K562 (cell line): ENCODE measurements around the gene SH3BGRL2. TPM values are rescaled to one million over a fixed set of nuclear protein-coding genes. Genes with fewer than 3 reads are reported as not detected.

Experiments
- ATAC-seq: fragments of 200-7000 bp; cut with Tn5 transposase; 3 replicates; pipeline ENCODE4 v1.9.1; 2020; ENCODE audit warnings: moderate library complexity
- BruUV-seq: library from RNA; stranded (reverse); fragments of 400-500 nt; replicated peaks from 2 replicates; lab custom pipeline; 2021; lab: Mats Ljungman, UMichigan
- CTCF ChIA-PET: fragments of 300-600 bp; formaldehyde crosslinking; extraction: SDS; loops from one replicate; lab custom pipeline; 2021; ENCODE audit warnings: low intra/inter-chr PET ratio; lab: Yijun Ruan, JAX
- POLR2A ChIA-PET: fragments of 300-600, 350-650 bp; sonication (Branson Sonifier 250); formaldehyde crosslinking; extraction: SDS; loops from one replicate; lab custom pipeline; 2021; ENCODE audit warnings: antibody characterized with exemption, inconsistent platforms; lab: Yijun Ruan, JAX
- DNase-seq, 4 experiments: peaks; one replicate each; pipeline versions ENCODE4 v3.0.0 to v3.0.0-alpha.2; 2011 to 2018; ENCODE audit warnings: low spot score in 3 of 4, mixed read lengths in 3 of 4; ENCODE audit errors: extremely low read depth in 1 of 4
- FAIRE-seq: peaks from 2 replicates; lab custom pipeline; 2011; peaks lifted over from hg19 to GRCh38; lab: Jason Lieb, UNC
- H2AFZ ChIP-seq: 2 replicates; pipeline ENCODE4 v1.6.0; 2011; ENCODE audit warnings: low read depth, low read length, control low read depth, inconsistent platforms
- H3K27ac ChIP-seq: fragments of 200-600 bp; 3 replicates; pipeline ENCODE4 v1.8.0; 2011; ENCODE audit warnings: low read depth, mild to moderate bottlenecking, control low read depth, inconsistent platforms, low read length, moderate library complexity, mixed read lengths; ENCODE audit errors: extremely low read depth
- H3K27me3 ChIP-seq, 2 experiments: fragments of 300-600 bp in 1 of 2; 2 replicates in 1 of 2; 3 replicates in 1 of 2; pipeline versions ENCODE4 v1.6.0 to v1.8.0; 2011; ENCODE audit warnings: inconsistent platforms in 2 of 2, low read length in 2 of 2, mild to moderate bottlenecking in 1 of 2, mixed read lengths in 1 of 2, moderate library complexity in 1 of 2; ENCODE audit not compliant: control insufficient read depth in 2 of 2, insufficient read depth in 2 of 2
- H3K36me3 ChIP-seq: fragments of 300-600 bp; 3 replicates; pipeline ENCODE4 v1.8.0; 2011; ENCODE audit warnings: mild to moderate bottlenecking, low read length, inconsistent platforms; ENCODE audit not compliant: control insufficient read depth, insufficient read depth
- H3K4me1 ChIP-seq, 2 experiments: fragments of 200-600 bp in 1 of 2; replicated peaks in 1 of 2; 2 replicates in 1 of 2; 3 replicates in 1 of 2; pipeline versions ENCODE4 v1.5.1 to v1.8.0; 2011; ENCODE audit warnings: inconsistent platforms in 2 of 2, low read length in 2 of 2, mild to moderate bottlenecking in 1 of 2, mixed read lengths in 1 of 2, moderate library complexity in 1 of 2; ENCODE audit not compliant: control insufficient read depth in 2 of 2, insufficient read depth in 2 of 2
- H3K4me2 ChIP-seq: 2 replicates; pipeline ENCODE4 v1.6.1; 2011; ENCODE audit warnings: low read length, control low read depth, inconsistent platforms, mixed read lengths; ENCODE audit not compliant: insufficient read depth
- H3K4me3 ChIP-seq: fragments of 200-600 bp; sonication (generic), shearing (Covaris generic); 2 replicates; pipeline ENCODE4 v1.5.1; 2016; ENCODE audit warnings: control low read depth, inconsistent platforms
- H3K79me2 ChIP-seq: fragments of 200-600 bp; 3 replicates; pipeline ENCODE4 v1.8.0; 2011; ENCODE audit warnings: low read length, inconsistent platforms; ENCODE audit not compliant: control insufficient read depth, insufficient read depth
- H3K9ac ChIP-seq, 2 experiments: 2 replicates each; pipeline versions ENCODE4 v1.6.0 to v1.6.1; 2011; ENCODE audit warnings: low read depth in 2 of 2, low read length in 2 of 2, control low read depth in 1 of 2, inconsistent platforms in 1 of 2, mild to moderate bottlenecking in 1 of 2, mixed read lengths in 1 of 2; ENCODE audit not compliant: insufficient read depth in 1 of 2
- H3K9me1 ChIP-seq: one replicate; pipeline ENCODE4 v1.6.0; 2011; ENCODE audit warnings: inconsistent platforms, mild to moderate bottlenecking, low read length, moderate library complexity; ENCODE audit not compliant: control insufficient read depth, insufficient read depth
- H3K9me3 ChIP-seq: replicated peaks from 2 replicates; pipeline ENCODE4 v1.5.1; 2011; ENCODE audit warnings: low read depth, low read length, inconsistent platforms; ENCODE audit not compliant: control insufficient read depth, insufficient read depth
- H4K20me1 ChIP-seq: replicated peaks from 2 replicates; pipeline ENCODE4 v1.6.1; 2011; ENCODE audit warnings: low read length, inconsistent platforms, mixed read lengths; ENCODE audit not compliant: control insufficient read depth, insufficient read depth
- ARID1B ChIP-seq: fragments of 450-650 bp; IDR thresholded peaks from 2 replicates; pipeline ENCODE4 v1.6.1; 2016; ENCODE audit warnings: antibody characterized with exemption, mild to moderate bottlenecking, inconsistent platforms
- CBFA2T3 ChIP-seq: fragments of 450-650 bp; IDR thresholded peaks from 2 replicates; pipeline ENCODE4 v1.6.1; 2017
- CBX3 ChIP-seq, 2 experiments: IDR thresholded peaks; 1 replicate in 1 of 2; 2 replicates in 1 of 2; pipeline ENCODE4 v1.6.1; 2012; ENCODE audit warnings: inconsistent platforms in 2 of 2, low read length in 2 of 2, borderline replicate concordance in 1 of 2, control low read depth in 1 of 2
- DDX20 ChIP-seq: fragments of 450-650 bp; IDR thresholded peaks from 2 replicates; pipeline ENCODE4 v1.6.1; 2016; ENCODE audit warnings: missing genetic modification characterization, low read depth, mild to moderate bottlenecking, missing compliant biosample characterization, moderate library complexity
- PCBP2 ChIP-seq: fragments of 200-400 bp; formaldehyde crosslinking; IDR thresholded peaks from 2 replicates; pipeline ENCODE4 v1.6.1; 2018; ENCODE audit warnings: low read length, low read depth, mild to moderate bottlenecking, moderate library complexity; ENCODE audit not compliant: poor library complexity, severe bottlenecking
- PML ChIP-seq: IDR thresholded peaks from 2 replicates; pipeline ENCODE4 v1.6.1; 2012; ENCODE audit warnings: low read length, inconsistent platforms
- RFX5 ChIP-seq: IDR thresholded peaks from 2 replicates; pipeline ENCODE4 v1.6.1; 2011; ENCODE audit warnings: low read depth, mild to moderate bottlenecking, improper control_type of control experiment, low read length
- SMARCE1 ChIP-seq: fragments of 450-650 bp; IDR thresholded peaks from 2 replicates; pipeline ENCODE4 v1.7.1; 2016; ENCODE audit warnings: mild to moderate bottlenecking
- SMC3 ChIP-seq: conservative IDR thresholded peaks from 2 replicates; pipeline ENCODE4 v1.6.1; 2011; ENCODE audit warnings: low read depth, low read length, improper control_type of control experiment; ENCODE audit not compliant: insufficient read depth
- SNRNP70 ChIP-seq: fragments of 200-400 bp; formaldehyde crosslinking; optimal IDR thresholded peaks from 2 replicates; pipeline ENCODE3; 2017; ENCODE audit warnings: low read depth, low read length
- TCF3 ChIP-seq: sonication (generic); formaldehyde crosslinking; IDR thresholded peaks from 2 replicates; pipeline ENCODE4 v1.4.0; 2020; ENCODE audit warnings: mild to moderate bottlenecking, missing genetic modification reagents
- TCF7L2 ChIP-seq: fragments of 150-350 bp; IDR thresholded peaks from 2 replicates; pipeline ENCODE4 v1.6.1; 2016; ENCODE audit warnings: low read depth, mild to moderate bottlenecking, low read length, moderate library complexity
- TEAD4 ChIP-seq, 2 experiments: sonication (generic) in 1 of 2; formaldehyde crosslinking in 1 of 2; IDR thresholded peaks; 2 replicates each; pipeline versions ENCODE4 v1.6.1 to v1.8.0; 2012 to 2022; ENCODE audit warnings: borderline replicate concordance in 1 of 2, inconsistent platforms in 1 of 2, low read length in 1 of 2, mild to moderate bottlenecking in 1 of 2, missing genetic modification reagents in 1 of 2
- ZNF507 ChIP-seq: conservative IDR thresholded peaks from 2 replicates; pipeline ENCODE4 v1.6.1; 2017; ENCODE audit warnings: missing genetic modification characterization, missing compliant biosample characterization
- WGBS: fragments of 100-300 bp; shearing (Covaris generic); methylation state at CpG from one replicate; pipeline ENCODE4 v1.1.6; 2016; ENCODE audit warnings: low coverage, mixed read lengths; ENCODE audit not compliant: insufficient coverage; ENCODE audit errors: missing lambda C conversion rate; 5-methylcytosine and 5-hydroxymethylcytosine counted together
- in situ Hi-C: fragments of 300-500 bp; cut with MboI; formaldehyde crosslinking; loops from 4 replicates; pipeline ENCODE4 v1.15.0; 2018; ENCODE audit warnings: inconsistent platforms, mixed read lengths
- intact Hi-C: fragments of 100-400 bp; cut with micrococcal nuclease; formaldehyde crosslinking; loops from 2 replicates; pipeline ENCODE4 v1.14.2; 2022
- polyA plus RNA-seq, 8 experiments: library from polyadenylated mRNA; depleted of rRNA in 4 of 8; stranded (reverse) in 5 of 8; unstranded in 3 of 8; fragments of >200 nt; fragmentation: Nextera tagmentation in 2 of 8; fragmentation: Illumina TruSeq in 1 of 8; extraction: Ambion mirVana in 2 of 8; extraction: Trizol in 1 of 8; gene quantifications; 2 replicates each; pipeline versions ENCODE4 v1.2.1 to v1.2.3, GENCODE V29; 2011 to 2014; ENCODE audit warnings: inconsistent platforms in 1 of 8, missing spikeins in 1 of 8
- total RNA-seq, 7 experiments: library from RNA; depleted of rRNA in 6 of 7; stranded (reverse); fragments of >200 nt in 6 of 7; fragmentation: Illumina TruSeq in 2 of 7; extraction: Trizol in 2 of 7; gene quantifications; 2 replicates each; pipeline versions ENCODE4 v1.2.1 to v1.2.3, GENCODE V29; 2011 to 2021; ENCODE audit warnings: low replicate concordance in 1 of 7
- TF ChIP-seq, protein P1 (sequence below): fragments of 450-650 bp; formaldehyde crosslinking; conservative IDR thresholded peaks from 2 replicates; pipeline ENCODE4 v1.4.0; 2022; ENCODE audit warnings: mild to moderate bottlenecking, missing genetic modification characterization
- TF ChIP-seq, protein P2 (sequence below): fragments of 450-650 bp; formaldehyde crosslinking; IDR thresholded peaks from 2 replicates; pipeline ENCODE4 v1.4.0; 2020; ENCODE audit warnings: mild to moderate bottlenecking, moderate library complexity
- TF ChIP-seq, protein P3 (sequence below): fragments of 450-650 bp; conservative IDR thresholded peaks from 2 replicates; pipeline ENCODE4 v1.6.1; 2016; ENCODE audit warnings: missing genetic modification characterization, low read depth, mild to moderate bottlenecking, missing compliant biosample characterization, moderate library complexity

SH3BGRL2 gene
- total and polyA plus RNA-seq, 9 of the 15 experiments (the other 6 are each of a cell fraction or from before 2014, with no cell fraction given): 4.4 to 12.1 (median 7.3) TPM

- POLR2A ChIA-PET: interaction anchor here (0.6 to 1.2 kb wide), 3 partner anchors 17 to 556 kb away, joined by 3 to 4 read pairs (median 4); no protein-coding TSS in a partner anchor
- intact Hi-C loops: no loop called here
- Histone ChIP-seq H3K9me1 (no peaks in the 10 kb centered on the region), H3K27me3 (no peaks in the 10 kb centered on the region), H3K4me2 (no peak overlapping the region), H3K79me2 (no peaks in the 10 kb centered on the region), H3K4me1 (peaks cover 3 to 5% of the 10 kb centered on the region in 2 experiments; a peak in 3 of 5 replicates), H3K27ac (no peak overlapping the region), H3K9ac (no peak overlapping the region), H3K9me3 (no peaks in the 10 kb centered on the region), H3K4me3 (no peak overlapping the region), H3K36me3 (no peaks in the 10 kb centered on the region), H2AFZ (no peak overlapping the region), H4K20me1 (0 out of 2 replicates have a peak, but pooled peaks cover 3% of the 10 kb centered on the region)
- CTCF ChIA-PET: no interaction called here
- WGBS: 29% methylated on average over 1 of the region's 1 CpG
- in situ Hi-C loops: no loop called here
- peak; percentile 82 for ATAC-seq
- no TSS peak for BruUV-seq
- DNase-seq: peak in 2 of 4 experiments; percentile 24 to 55
- FAIRE-seq: peak; percentile 46
- TF ChIP-seq SMARCE1: no peak
- TF ChIP-seq, protein P1, sequence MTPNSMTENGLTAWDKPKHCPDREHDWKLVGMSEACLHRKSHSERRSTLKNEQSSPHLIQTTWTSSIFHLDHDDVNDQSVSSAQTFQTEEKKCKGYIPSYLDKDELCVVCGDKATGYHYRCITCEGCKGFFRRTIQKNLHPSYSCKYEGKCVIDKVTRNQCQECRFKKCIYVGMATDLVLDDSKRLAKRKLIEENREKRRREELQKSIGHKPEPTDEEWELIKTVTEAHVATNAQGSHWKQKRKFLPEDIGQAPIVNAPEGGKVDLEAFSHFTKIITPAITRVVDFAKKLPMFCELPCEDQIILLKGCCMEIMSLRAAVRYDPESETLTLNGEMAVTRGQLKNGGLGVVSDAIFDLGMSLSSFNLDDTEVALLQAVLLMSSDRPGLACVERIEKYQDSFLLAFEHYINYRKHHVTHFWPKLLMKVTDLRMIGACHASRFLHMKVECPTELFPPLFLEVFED (CRISPR knock-in tag): no peak
- peak; percentile 49; the same call in 1 of the 2 replicates for TF ChIP-seq ARID1B
- no peak for TF ChIP-seq TCF7L2
- TF ChIP-seq SNRNP70: no peak
- TF ChIP-seq TEAD4 (IDR thresholded peaks at IDR 0.05; ENCODE audit: low read length): peak; percentile 76
- TF ChIP-seq TEAD4 (CRISPR knock-in tag; IDR thresholded peaks at IDR 0.05; ENCODE audit: borderline replicate concordance): no peak
- no peak for TF ChIP-seq ZNF507 (tag)
- no peak for TF ChIP-seq SMC3
- no peak for TF ChIP-seq RFX5
- no peak for TF ChIP-seq DDX20 (tag)
- peak; percentile 64 for TF ChIP-seq TCF3 (CRISPR knock-in tag)
- no peak for TF ChIP-seq CBX3 (IDR thresholded peaks at IDR 0.05; ENCODE audit: borderline replicate concordance in 1 of 2, low read length in 2 of 2)
- peak; percentile 19; the same call in 1 of the 2 replicates for TF ChIP-seq PML
- TF ChIP-seq, protein P2, sequence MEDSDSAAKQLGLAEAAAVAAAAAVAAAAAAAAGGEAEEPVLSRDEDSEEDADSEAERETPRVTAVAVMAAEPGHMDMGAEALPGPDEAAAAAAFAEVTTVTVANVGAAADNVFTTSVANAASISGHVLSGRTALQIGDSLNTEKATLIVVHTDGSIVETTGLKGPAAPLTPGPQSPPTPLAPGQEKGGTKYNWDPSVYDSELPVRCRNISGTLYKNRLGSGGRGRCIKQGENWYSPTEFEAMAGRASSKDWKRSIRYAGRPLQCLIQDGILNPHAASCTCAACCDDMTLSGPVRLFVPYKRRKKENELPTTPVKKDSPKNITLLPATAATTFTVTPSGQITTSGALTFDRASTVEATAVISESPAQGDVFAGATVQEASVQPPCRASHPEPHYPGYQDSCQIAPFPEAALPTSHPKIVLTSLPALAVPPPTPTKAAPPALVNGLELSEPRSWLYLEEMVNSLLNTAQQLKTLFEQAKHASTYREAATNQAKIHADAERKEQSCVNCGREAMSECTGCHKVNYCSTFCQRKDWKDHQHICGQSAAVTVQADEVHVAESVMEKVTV (CRISPR knock-in tag): no peak
- TF ChIP-seq PCBP2: no peak
- TF ChIP-seq, protein P3, sequence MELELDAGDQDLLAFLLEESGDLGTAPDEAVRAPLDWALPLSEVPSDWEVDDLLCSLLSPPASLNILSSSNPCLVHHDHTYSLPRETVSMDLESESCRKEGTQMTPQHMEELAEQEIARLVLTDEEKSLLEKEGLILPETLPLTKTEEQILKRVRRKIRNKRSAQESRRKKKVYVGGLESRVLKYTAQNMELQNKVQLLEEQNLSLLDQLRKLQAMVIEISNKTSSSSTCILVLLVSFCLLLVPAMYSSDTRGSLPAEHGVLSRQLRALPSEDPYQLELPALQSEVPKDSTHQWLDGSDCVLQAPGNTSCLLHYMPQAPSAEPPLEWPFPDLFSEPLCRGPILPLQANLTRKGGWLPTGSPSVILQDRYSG (tag): no peak
- peak; percentile 89 for TF ChIP-seq CBFA2T3
Observed at GRCh38 chr6:79687759-79688158, 56.6 kb downstream of the SH3BGRL2 start.
